ENCODE results near the gene SVBP. TPM values are rescaled to one million over a fixed set of nuclear protein-coding genes. Genes with fewer than 3 reads are reported as not detected.

Gene SVBP
- polyA plus RNA-seq, 1 donor (not counting 4 experiments of a cell fraction or from before 2014, with no cell fraction given), result 15.5 TPM

DNA sequence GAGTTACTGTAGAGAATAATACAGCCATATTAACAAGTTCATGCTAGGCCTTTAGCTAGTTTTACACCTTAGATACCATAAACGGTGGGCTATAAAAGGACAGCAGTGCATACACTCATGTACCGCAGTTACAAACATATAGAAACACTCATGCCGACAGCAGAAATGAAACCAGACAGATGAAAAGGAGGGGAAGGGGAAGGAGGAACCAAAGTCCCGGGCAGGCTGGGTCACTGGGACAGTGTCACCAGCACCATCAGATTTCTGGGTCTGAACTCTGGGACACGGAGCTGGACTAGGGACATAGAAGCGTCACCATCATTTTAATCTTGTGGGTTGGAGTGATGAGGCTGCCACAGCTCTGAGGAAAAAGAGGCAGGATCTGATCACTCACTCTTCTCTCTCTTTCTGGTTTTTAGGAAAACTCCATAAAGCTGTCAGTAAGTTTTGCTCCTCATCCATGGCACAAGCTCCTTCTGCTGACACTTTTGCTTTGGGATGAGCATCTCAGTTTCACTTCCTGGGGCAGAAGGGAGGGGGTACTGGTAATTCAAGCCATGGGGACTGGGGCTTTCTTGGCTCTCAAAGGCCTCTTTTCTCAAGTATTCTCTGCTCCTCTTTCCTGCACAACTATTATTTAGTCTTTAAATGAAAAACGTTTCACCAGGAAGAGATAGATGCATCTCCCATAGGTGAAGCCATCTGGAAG lies 21.4 kb upstream of the SVBP start:
- Histone ChIP-seq H3K4me3 (ENCODE audit: control insufficient read depth in 2 of 3, extremely low read depth in 1 of 3, insufficient read depth in 2 of 3, low read depth in 1 of 3, low read length in 3 of 3) (no peak overlapping the region), H4K20me1 (ENCODE audit: control insufficient read depth, extremely low read depth, insufficient read depth, low read length) (no peaks in the 10 kb centered on the region), H3K27ac (ENCODE audit: control insufficient read depth, insufficient read depth, low read length) (no peak overlapping the region), H3K4me2 (ENCODE audit: control insufficient read depth, extremely low read depth, insufficient read depth, low read depth, low read length) (no peak overlapping the region), H2AFZ (ENCODE audit: control insufficient read depth, low read length) (no peak overlapping the region), H3K9me1 (ENCODE audit: control insufficient read depth, extremely low read depth, insufficient read depth, low read length) (no peaks in the 10 kb centered on the region), H3K9me3 (ENCODE audit: control insufficient read depth, low read depth, low read length) (no peaks in the 10 kb centered on the region), H3K79me2 (ENCODE audit: control insufficient read depth, insufficient read depth, low read length) (no peaks in the 10 kb centered on the region), H3K4me1 (ENCODE audit: control insufficient read depth, extremely low read depth, insufficient read depth, low read length) (no peaks in the 10 kb centered on the region), H3K36me3 (ENCODE audit: control insufficient read depth in 2 of 2, extremely low read depth in 1 of 2, insufficient read depth in 2 of 2, low read length in 2 of 2) (peaks cover 3 to 5% of the 10 kb centered on the region in 2 experiments), H3K9ac (ENCODE audit: control insufficient read depth, extremely low read depth, insufficient read depth, low read length) (no peak overlapping the region), H3K27me3 (ENCODE audit: control insufficient read depth, extremely low read depth, insufficient read depth, low read length) (no peaks in the 10 kb centered on the region)
- FAIRE-seq, result no peak
- dilution Hi-C loops (cut with MboI; ENCODE audit: extremely low pct_ligation_motif_present, low sequenced_read_pairs), result no loop called here
- TF ChIP-seq EZH2 (IDR thresholded peaks at IDR 0.05; ENCODE audit: low read length), result no peak
- no peak for DNase-seq (ENCODE audit: low read depth, low spot score)

DNA sequence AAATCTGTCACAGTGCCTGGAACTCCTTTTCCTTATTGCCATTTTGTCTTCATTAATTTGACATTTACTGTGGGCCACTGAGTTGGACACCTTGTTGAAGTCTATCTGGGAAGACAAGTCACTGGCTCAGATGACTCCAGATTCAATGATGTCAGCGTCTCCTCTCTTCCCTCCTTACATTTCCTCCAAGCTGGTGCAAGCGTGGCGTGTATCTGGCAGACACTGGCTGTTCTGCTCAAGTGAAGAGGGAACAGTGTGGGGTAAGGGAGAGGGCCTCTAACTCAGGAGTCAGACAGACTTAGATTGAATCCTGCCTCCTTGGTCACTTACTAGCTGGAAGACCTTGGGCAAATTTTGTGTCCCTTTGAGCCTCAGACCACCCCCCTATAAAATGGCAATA lies 20.5 kb upstream of the SVBP start:
- no peak overlapping the region for H3K4me2 ChIP-seq (ENCODE audit: control insufficient read depth, extremely low read depth, insufficient read depth, low read depth, low read length)
- dilution Hi-C loops (cut with MboI; ENCODE audit: extremely low pct_ligation_motif_present, low sequenced_read_pairs), result no loop called here
- FAIRE-seq, result no peak
- no peaks in the 10 kb centered on the region for H4K20me1 ChIP-seq (ENCODE audit: control insufficient read depth, extremely low read depth, insufficient read depth, low read length)
- H3K4me3 ChIP-seq (ENCODE audit: control insufficient read depth in 2 of 3, extremely low read depth in 1 of 3, insufficient read depth in 2 of 3, low read depth in 1 of 3, low read length in 3 of 3), result no peak overlapping the region
- peaks cover 3% of the 10 kb centered on the region in 2 experiments for H3K36me3 ChIP-seq (ENCODE audit: control insufficient read depth in 2 of 2, extremely low read depth in 1 of 2, insufficient read depth in 2 of 2, low read length in 2 of 2)
- no peak for DNase-seq (ENCODE audit: low read depth, low spot score)
- no peak overlapping the region for H3K9ac ChIP-seq (ENCODE audit: control insufficient read depth, extremely low read depth, insufficient read depth, low read length)
- H2AFZ ChIP-seq (ENCODE audit: control insufficient read depth, low read length), result no peak overlapping the region
- no peaks in the 10 kb centered on the region for H3K79me2 ChIP-seq (ENCODE audit: control insufficient read depth, insufficient read depth, low read length)
- no peaks in the 10 kb centered on the region for H3K9me1 ChIP-seq (ENCODE audit: control insufficient read depth, extremely low read depth, insufficient read depth, low read length)
- no peaks in the 10 kb centered on the region for H3K9me3 ChIP-seq (ENCODE audit: control insufficient read depth, low read depth, low read length)
- H3K27ac ChIP-seq (ENCODE audit: control insufficient read depth, insufficient read depth, low read length), result no peak overlapping the region
- TF ChIP-seq CTCF (optimal IDR thresholded peaks at IDR 0.05 in 1 of 3, IDR thresholded peaks at IDR 0.05 in 1 of 3, conservative IDR thresholded peaks at IDR 0.05 in 1 of 3; ENCODE audit: extremely low read depth in 1 of 3, insufficient read depth in 2 of 3, low read length in 3 of 3) (no peak), EZH2 (IDR thresholded peaks at IDR 0.05; ENCODE audit: low read length) (no peak)
- no peaks in the 10 kb centered on the region for H3K27me3 ChIP-seq (ENCODE audit: control insufficient read depth, extremely low read depth, insufficient read depth, low read length)
- no peaks in the 10 kb centered on the region for H3K4me1 ChIP-seq (ENCODE audit: control insufficient read depth, extremely low read depth, insufficient read depth, low read length)

DNA sequence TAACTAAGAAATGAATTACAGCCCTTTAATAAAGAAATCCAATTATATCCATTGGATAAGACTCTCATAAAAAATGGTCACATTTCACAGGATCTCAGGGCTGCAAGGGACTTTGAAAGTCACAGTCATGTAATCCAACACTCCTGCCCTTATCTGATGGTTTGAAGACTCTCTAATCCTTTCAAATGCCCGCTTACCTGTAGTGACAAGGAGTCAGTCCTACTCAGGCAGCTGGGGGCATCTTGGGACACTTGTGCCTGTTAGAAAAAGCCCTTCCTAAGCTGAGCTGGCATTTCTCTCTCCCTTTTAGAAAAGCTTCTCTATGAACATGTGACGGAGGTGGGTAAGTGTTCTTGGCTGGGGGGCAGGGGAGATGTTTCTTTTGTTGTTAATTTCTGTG lies 18.2 kb upstream of the SVBP start:
- Histone ChIP-seq H3K27ac (ENCODE audit: control insufficient read depth, insufficient read depth, low read length) (no peak overlapping the region), H3K36me3 (ENCODE audit: control insufficient read depth in 2 of 2, extremely low read depth in 1 of 2, insufficient read depth in 2 of 2, low read length in 2 of 2) (no peaks in the 10 kb centered on the region), H3K9me3 (ENCODE audit: control insufficient read depth, low read depth, low read length) (no peaks in the 10 kb centered on the region), H3K4me2 (ENCODE audit: control insufficient read depth, extremely low read depth, insufficient read depth, low read depth, low read length) (no peak overlapping the region), H3K9ac (ENCODE audit: control insufficient read depth, extremely low read depth, insufficient read depth, low read length) (no peak overlapping the region), H4K20me1 (ENCODE audit: control insufficient read depth, extremely low read depth, insufficient read depth, low read length) (no peaks in the 10 kb centered on the region), H3K79me2 (ENCODE audit: control insufficient read depth, insufficient read depth, low read length) (no peaks in the 10 kb centered on the region), H2AFZ (ENCODE audit: control insufficient read depth, low read length) (no peak overlapping the region), H3K9me1 (ENCODE audit: control insufficient read depth, extremely low read depth, insufficient read depth, low read length) (no peaks in the 10 kb centered on the region), H3K4me3 (ENCODE audit: control insufficient read depth in 2 of 3, extremely low read depth in 1 of 3, insufficient read depth in 2 of 3, low read depth in 1 of 3, low read length in 3 of 3) (no peak overlapping the region), H3K4me1 (ENCODE audit: control insufficient read depth, extremely low read depth, insufficient read depth, low read length) (no peaks in the 10 kb centered on the region), H3K27me3 (ENCODE audit: control insufficient read depth, extremely low read depth, insufficient read depth, low read length) (no peaks in the 10 kb centered on the region)
- dilution Hi-C loops (cut with MboI; ENCODE audit: extremely low pct_ligation_motif_present, low sequenced_read_pairs), result no loop called here
- FAIRE-seq (no peak), DNase-seq (ENCODE audit: low read depth, low spot score) (no peak)
- no peak for TF ChIP-seq CTCF (optimal IDR thresholded peaks at IDR 0.05 in 1 of 3, IDR thresholded peaks at IDR 0.05 in 1 of 3, conservative IDR thresholded peaks at IDR 0.05 in 1 of 3; ENCODE audit: extremely low read depth in 1 of 3, insufficient read depth in 2 of 3, low read length in 3 of 3)
- no peak for TF ChIP-seq EZH2 (IDR thresholded peaks at IDR 0.05; ENCODE audit: low read length)
